GM23338 (cell line): ENCODE measurements around the gene FBXO45. TPM values are rescaled to one million over a fixed set of nuclear protein-coding genes. Genes with fewer than 3 reads are reported as not detected.

ENCODE experiments used
- polyA plus RNA-seq: library from polyadenylated mRNA; unstranded; fragments of >200 nt; fragmentation: Nextera tagmentation; extraction: Ambion mirVana; gene quantifications from 2 replicates; pipeline ENCODE4 v1.2.1, GENCODE V29; 2016
- small RNA-seq: library from RNA; depleted of rRNA; stranded (forward); fragments of <200 nt; gene quantifications from one replicate; pipeline ENCODE3, GENCODE V24; 2014; ENCODE audit warnings: low replicate concordance
- total RNA-seq: library from RNA; depleted of rRNA; stranded (reverse); fragments of >200 nt; shearing (Covaris generic); gene quantifications from 2 replicates; pipeline ENCODE4 v1.2.3, GENCODE V29; 2014; rRNA removed

Gene FBXO45
- total and polyA plus RNA-seq, 2 experiments from 2014 or later: 10.3 to 23.7 TPM

Small RNA genes lying within 50 kb of the gene (small RNA-seq; reads per million reads assigned to genes)
- gene RPS29P3: 1.1 reads per million, percentile 64 among the genes with 10 or more reads in this experiment

Other genes with a start within 250 kb of the FBXO45 start
- gene TM4SF19, start 230.3 kb upstream of the FBXO45 start, total RNA-seq: not detected in 2 replicates
- 0.16 TPM in 1 of 2 replicates, not detected in the other for gene TM4SF19, start 230.3 kb upstream of the FBXO45 start, polyA plus RNA-seq
- gene UBXN7, start 136.2 kb upstream of the FBXO45 start, total RNA-seq: 45.2 and 46.2 TPM in 2 replicates
- gene UBXN7, start 136.2 kb upstream of the FBXO45 start, polyA plus RNA-seq: 27.6 and 37.9 TPM in 2 replicates
- 51.0 and 53.0 TPM in 2 replicates for gene RNF168, start 64.9 kb upstream of the FBXO45 start, total RNA-seq
- 29.5 and 33.0 TPM in 2 replicates for gene RNF168, start 64.9 kb upstream of the FBXO45 start, polyA plus RNA-seq
- gene SMCO1, start 53.3 kb upstream of the FBXO45 start, total RNA-seq: not detected in 2 replicates
- not detected in 2 replicates for gene SMCO1, start 53.3 kb upstream of the FBXO45 start, polyA plus RNA-seq
- gene WDR53, start 106 bp upstream of the FBXO45 start, total RNA-seq: 1.6 and 6.8 TPM in 2 replicates
- 26.7 and 29.7 TPM in 2 replicates for gene WDR53, start 106 bp upstream of the FBXO45 start, polyA plus RNA-seq
- 5.9 and 8.5 TPM in 2 replicates for gene NRROS, start 71.0 kb downstream of the FBXO45 start, total RNA-seq
- 1.2 and 2.3 TPM in 2 replicates for gene NRROS, start 71.0 kb downstream of the FBXO45 start, polyA plus RNA-seq
- 1.6 and 2.3 TPM in 2 replicates for gene CEP19, start 143.6 kb downstream of the FBXO45 start, total RNA-seq
- 1.8 and 2.5 TPM in 2 replicates for gene CEP19, start 143.6 kb downstream of the FBXO45 start, polyA plus RNA-seq
- gene PIGX, start 143.7 kb downstream of the FBXO45 start, total RNA-seq: 14.5 and 24.4 TPM in 2 replicates
- 13.0 and 13.4 TPM in 2 replicates for gene PIGX, start 143.7 kb downstream of the FBXO45 start, polyA plus RNA-seq
- gene PAK2, start 171.2 kb downstream of the FBXO45 start, total RNA-seq: 49.4 and 56.0 TPM in 2 replicates
- 24.3 and 25.5 TPM in 2 replicates for gene PAK2, start 171.2 kb downstream of the FBXO45 start, polyA plus RNA-seq